Liver (tissue), 9 donors: ENCODE measurements around the gene CFAP73. TPM values are rescaled to one million over a fixed set of nuclear protein-coding genes. Genes with fewer than 3 reads are reported as not detected.

Experiments
- DNase-seq: peaks from one replicate; pipeline ENCODE4 v3.0.0-alpha.2; 2017; ENCODE audit warnings: low spot score
- H3K27ac ChIP-seq, 2 donors: one replicate each; pipeline ENCODE4 v1.7.0; 2013; ENCODE audit warnings: inconsistent platforms in 2 of 2, low read length in 2 of 2, control low read depth in 1 of 2, low read depth in 1 of 2, mild to moderate bottlenecking in 1 of 2
- H3K27me3 ChIP-seq, 4 donors: one replicate each; pipeline versions ENCODE4 v1.6.1 to v1.7.0; 2013; ENCODE audit warnings: low read length in 3 of 4, inconsistent platforms in 1 of 4, mild to moderate bottlenecking in 1 of 4, moderate library complexity in 1 of 4; ENCODE audit not compliant: control insufficient read depth in 4 of 4, insufficient read depth in 4 of 4
- H3K36me3 ChIP-seq, 4 donors: one replicate each; pipeline versions ENCODE4 v1.6.1 to v1.7.0; 2013; ENCODE audit warnings: low read length in 3 of 4, mild to moderate bottlenecking in 3 of 4, low read depth in 1 of 4, moderate library complexity in 1 of 4; ENCODE audit not compliant: control insufficient read depth in 4 of 4, insufficient read depth in 3 of 4
- H3K4me1 ChIP-seq, 4 donors: one replicate each; pipeline versions ENCODE4 v1.6.1 to v1.7.0; 2013; ENCODE audit warnings: low read length in 3 of 4, mild to moderate bottlenecking in 3 of 4, moderate library complexity in 1 of 4; ENCODE audit not compliant: control insufficient read depth in 4 of 4, insufficient read depth in 4 of 4
- H3K4me3 ChIP-seq, 3 donors: one replicate each; pipeline versions ENCODE4 v1.6.1 to v1.7.0; 2013; ENCODE audit warnings: low read length in 3 of 3, control low read depth in 1 of 3, low read depth in 1 of 3, mild to moderate bottlenecking in 1 of 3
- H3K9ac ChIP-seq, 2 donors: one replicate each; pipeline ENCODE4 v1.7.0; 2013; ENCODE audit warnings: low read length in 2 of 2, mild to moderate bottlenecking in 2 of 2, moderate library complexity in 2 of 2, control low read depth in 1 of 2, low read depth in 1 of 2
- H3K9me3 ChIP-seq, 4 donors: one replicate each; pipeline versions ENCODE4 v1.6.1 to v1.7.0; 2013; ENCODE audit warnings: low read length in 3 of 4; ENCODE audit not compliant: control insufficient read depth in 4 of 4
- EGR1 ChIP-seq, 2 donors: IDR thresholded peaks; 2 replicates each; pipeline ENCODE4 v1.6.1; 2016 to 2018; ENCODE audit warnings: antibody characterized with exemption in 2 of 2, low read depth in 2 of 2
- FOXA1 ChIP-seq: IDR thresholded peaks from 2 replicates; pipeline ENCODE4 v1.6.1; 2016; ENCODE audit warnings: antibody characterized with exemption
- FOXA2 ChIP-seq: IDR thresholded peaks from 2 replicates; pipeline ENCODE4 v1.6.1; 2016; ENCODE audit warnings: antibody characterized with exemption
- HNF4A ChIP-seq, 2 donors: conservative IDR thresholded peaks; 2 replicates each; pipeline ENCODE4 v1.6.1; 2016; ENCODE audit warnings: antibody characterized with exemption in 2 of 2, mild to moderate bottlenecking in 2 of 2
- JUND ChIP-seq, 2 donors: IDR thresholded peaks; 2 replicates each; pipeline ENCODE4 v1.6.1; 2016; ENCODE audit warnings: antibody characterized with exemption in 2 of 2
- NR2F2 ChIP-seq: IDR thresholded peaks from 2 replicates; pipeline ENCODE4 v1.6.1; 2016; ENCODE audit warnings: antibody characterized with exemption
- RAD21 ChIP-seq, 2 donors: IDR thresholded peaks; 2 replicates each; pipeline ENCODE4 v1.6.1; 2016; ENCODE audit warnings: antibody characterized with exemption in 2 of 2, mild to moderate bottlenecking in 2 of 2
- SP1 ChIP-seq: IDR thresholded peaks from 2 replicates; pipeline ENCODE4 v1.6.1; 2018; ENCODE audit warnings: antibody characterized with exemption, mild to moderate bottlenecking
- TAF1 ChIP-seq: conservative IDR thresholded peaks from 2 replicates; pipeline ENCODE4 v1.6.1; 2016; ENCODE audit warnings: antibody characterized with exemption, mild to moderate bottlenecking
- YY1 ChIP-seq: IDR thresholded peaks from 2 replicates; pipeline ENCODE4 v1.6.1; 2016; ENCODE audit warnings: antibody characterized with exemption, mild to moderate bottlenecking
- WGBS: extraction: QIAGEN DNeasy Blood & Tissue Kit; methylation state at CpG from one replicate; pipeline ENCODE4 v1.1.7; 2013; 5-methylcytosine and 5-hydroxymethylcytosine counted together
- polyA plus RNA-seq, 2 donors: library from polyadenylated mRNA; stranded (reverse) in 1 of 2; unstranded in 1 of 2; fragments of 200-250 nt in 1 of 2; fragments of >200 nt in 1 of 2; fragmentation: Nextera tagmentation in 1 of 2; extraction: Ambion mirVana in 1 of 2; gene quantifications; one replicate each; pipeline versions ENCODE4 v1.2.1 to v1.2.3, GENCODE V29; 2013 to 2015
- total RNA-seq, 2 donors: library from RNA; depleted of rRNA; stranded (reverse); fragments of >200 nt; gene quantifications; one replicate each; pipeline ENCODE4 v1.2.3, GENCODE V29; 2014
- TF ChIP-seq, protein P1 (sequence below): fragments of 150-350 bp; IDR thresholded peaks from 2 replicates; pipeline ENCODE4 v1.5.1; 2017; ENCODE audit warnings: improper control_type of control experiment, low read depth, low read length; ENCODE audit not compliant: missing input control
- TF ChIP-seq, protein P2 (sequence below): IDR thresholded peaks from 2 replicates; pipeline ENCODE4 v1.6.1; 2016; ENCODE audit warnings: antibody characterized with exemption
- TF ChIP-seq, protein P3 (sequence below): IDR thresholded peaks from 2 replicates; pipeline ENCODE4 v1.6.1; 2016; ENCODE audit warnings: antibody characterized with exemption
- TF ChIP-seq, protein P4 (sequence below): IDR thresholded peaks from 2 replicates; pipeline ENCODE4 v1.6.1; 2016; ENCODE audit warnings: antibody characterized with exemption
- donor health status: healthy.
- donor health status: healthy.
- donor health status: healthy.
- donor health status: healthy.
- donor health status: healthy.

Gene CFAP73
- total and polyA plus RNA-seq, 4 donors = 0.18 to 0.19 TPM; not detected in 2

DNA sequence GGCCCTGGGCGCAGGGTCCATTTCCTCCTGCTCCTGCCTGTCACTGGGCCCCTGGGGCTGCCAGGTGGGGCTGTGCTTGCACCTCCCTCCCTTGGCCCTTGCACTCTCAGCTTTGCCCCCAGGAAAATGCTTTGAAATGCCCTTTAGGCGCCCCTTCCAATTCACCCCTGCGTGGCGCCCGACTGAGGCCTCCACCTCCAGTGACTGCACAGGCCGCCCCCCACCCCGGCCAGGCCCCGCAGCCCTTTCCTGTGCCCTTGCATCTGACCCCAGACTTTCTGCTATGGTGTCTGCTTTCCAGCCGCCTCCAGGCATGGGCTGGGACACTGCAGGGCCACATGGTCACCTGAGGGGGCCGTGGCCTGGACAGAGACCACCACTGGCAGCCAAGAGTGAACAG lies 18.3 kb downstream of the CFAP73 start (continued):
- TF ChIP-seq, protein P1, sequence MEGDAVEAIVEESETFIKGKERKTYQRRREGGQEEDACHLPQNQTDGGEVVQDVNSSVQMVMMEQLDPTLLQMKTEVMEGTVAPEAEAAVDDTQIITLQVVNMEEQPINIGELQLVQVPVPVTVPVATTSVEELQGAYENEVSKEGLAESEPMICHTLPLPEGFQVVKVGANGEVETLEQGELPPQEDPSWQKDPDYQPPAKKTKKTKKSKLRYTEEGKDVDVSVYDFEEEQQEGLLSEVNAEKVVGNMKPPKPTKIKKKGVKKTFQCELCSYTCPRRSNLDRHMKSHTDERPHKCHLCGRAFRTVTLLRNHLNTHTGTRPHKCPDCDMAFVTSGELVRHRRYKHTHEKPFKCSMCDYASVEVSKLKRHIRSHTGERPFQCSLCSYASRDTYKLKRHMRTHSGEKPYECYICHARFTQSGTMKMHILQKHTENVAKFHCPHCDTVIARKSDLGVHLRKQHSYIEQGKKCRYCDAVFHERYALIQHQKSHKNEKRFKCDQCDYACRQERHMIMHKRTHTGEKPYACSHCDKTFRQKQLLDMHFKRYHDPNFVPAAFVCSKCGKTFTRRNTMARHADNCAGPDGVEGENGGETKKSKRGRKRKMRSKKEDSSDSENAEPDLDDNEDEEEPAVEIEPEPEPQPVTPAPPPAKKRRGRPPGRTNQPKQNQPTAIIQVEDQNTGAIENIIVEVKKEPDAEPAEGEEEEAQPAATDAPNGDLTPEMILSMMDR = no peak
- TF ChIP-seq EGR1 (IDR thresholded peaks at IDR 0.05; ENCODE audit: low read depth in 2 of 2) (no peak), YY1 (no peak), RAD21 (IDR thresholded peaks at IDR 0.05) (no peak), FOXA1 (no peak), NR2F2 (no peak), JUND (IDR thresholded peaks at IDR 0.05) (no peak), HNF4A (conservative IDR thresholded peaks at IDR 0.05) (no peak)

DNA sequence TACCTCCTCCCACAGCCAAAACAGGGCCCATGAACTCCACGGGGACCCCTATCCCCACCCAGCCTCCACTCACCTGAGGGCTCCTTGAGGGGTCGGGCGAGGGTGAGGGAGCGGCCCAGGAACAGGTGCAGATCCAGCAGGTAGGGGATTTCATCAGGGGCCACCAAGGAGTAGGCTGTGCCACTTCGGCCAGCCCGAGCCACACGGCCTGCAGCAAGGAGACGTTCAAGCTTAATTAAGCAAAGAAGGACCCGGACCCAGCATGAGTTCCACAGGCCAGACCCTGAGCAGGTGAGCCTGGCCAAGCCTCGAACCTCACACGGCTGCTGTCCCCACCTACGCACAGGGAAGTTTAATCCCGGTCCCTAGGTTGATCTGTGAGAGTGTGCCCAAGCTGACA lies 20.2 kb downstream of the CFAP73 start:
- H3K9me3 ChIP-seq = no peaks in the 10 kb centered on the region
- no peak overlapping the region for H3K27ac ChIP-seq
- H3K36me3 ChIP-seq = peaks cover 28 to 76% (median 49%) of the 10 kb centered on the region in 4 donors
- no peak for DNase-seq
- no peak overlapping the region for H3K9ac ChIP-seq
- WGBS = 97% methylated on average over 13 of the region's 13 CpGs
- H3K27me3 ChIP-seq = no peaks in the 10 kb centered on the region
- H3K4me3 ChIP-seq = no peak overlapping the region
- no peaks in the 10 kb centered on the region for H3K4me1 ChIP-seq
- TF ChIP-seq EGR1 (IDR thresholded peaks at IDR 0.05; ENCODE audit: low read depth in 2 of 2) = no peak
- TF ChIP-seq, protein P2, sequence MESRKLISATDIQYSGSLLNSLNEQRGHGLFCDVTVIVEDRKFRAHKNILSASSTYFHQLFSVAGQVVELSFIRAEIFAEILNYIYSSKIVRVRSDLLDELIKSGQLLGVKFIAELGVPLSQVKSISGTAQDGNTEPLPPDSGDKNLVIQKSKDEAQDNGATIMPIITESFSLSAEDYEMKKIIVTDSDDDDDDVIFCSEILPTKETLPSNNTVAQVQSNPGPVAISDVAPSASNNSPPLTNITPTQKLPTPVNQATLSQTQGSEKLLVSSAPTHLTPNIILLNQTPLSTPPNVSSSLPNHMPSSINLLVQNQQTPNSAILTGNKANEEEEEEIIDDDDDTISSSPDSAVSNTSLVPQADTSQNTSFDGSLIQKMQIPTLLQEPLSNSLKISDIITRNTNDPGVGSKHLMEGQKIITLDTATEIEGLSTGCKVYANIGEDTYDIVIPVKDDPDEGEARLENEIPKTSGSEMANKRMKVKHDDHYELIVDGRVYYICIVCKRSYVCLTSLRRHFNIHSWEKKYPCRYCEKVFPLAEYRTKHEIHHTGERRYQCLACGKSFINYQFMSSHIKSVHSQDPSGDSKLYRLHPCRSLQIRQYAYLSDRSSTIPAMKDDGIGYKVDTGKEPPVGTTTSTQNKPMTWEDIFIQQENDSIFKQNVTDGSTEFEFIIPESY = no peak
- no peak for TF ChIP-seq JUND (IDR thresholded peaks at IDR 0.05)
- TF ChIP-seq FOXA2 = no peak

DNA sequence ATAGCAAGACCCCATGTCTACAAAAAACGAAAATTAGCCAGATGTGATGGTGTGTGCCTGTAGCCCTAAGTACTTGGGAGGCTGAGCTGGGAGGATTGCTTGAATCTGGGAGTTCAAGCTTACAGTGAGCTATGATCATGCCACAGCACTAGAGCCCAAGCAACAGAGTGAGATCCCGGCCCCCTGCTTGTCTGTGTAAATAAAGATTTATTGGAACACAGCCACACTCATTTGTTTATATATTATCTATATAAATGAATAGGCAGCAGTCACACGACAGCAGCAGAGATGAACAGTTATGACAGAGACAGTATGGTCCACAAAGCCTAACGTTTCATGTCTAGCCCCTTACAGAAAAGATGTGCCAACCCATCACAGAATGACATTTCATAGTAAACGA lies 20.9 kb downstream of the CFAP73 start:
- Histone ChIP-seq H3K9ac (no peak overlapping the region), H3K27me3 (no peaks in the 10 kb centered on the region), H3K9me3 (no peaks in the 10 kb centered on the region), H3K27ac (no peak overlapping the region), H3K4me3 (no peak overlapping the region), H3K36me3 (peaks cover 28 to 71% (median 48%) of the 10 kb centered on the region in 4 donors), H3K4me1 (no peaks in the 10 kb centered on the region)
- TF ChIP-seq, protein P2 = no peak
- TF ChIP-seq RAD21 (IDR thresholded peaks at IDR 0.05) (no peak), SP1 (no peak), TAF1 (no peak), NR2F2 (no peak), FOXA1 (no peak)
- TF ChIP-seq, protein P3, sequence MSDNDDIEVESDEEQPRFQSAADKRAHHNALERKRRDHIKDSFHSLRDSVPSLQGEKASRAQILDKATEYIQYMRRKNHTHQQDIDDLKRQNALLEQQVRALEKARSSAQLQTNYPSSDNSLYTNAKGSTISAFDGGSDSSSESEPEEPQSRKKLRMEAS = no peak
- TF ChIP-seq, protein P1 = no peak
- TF ChIP-seq, protein P4, sequence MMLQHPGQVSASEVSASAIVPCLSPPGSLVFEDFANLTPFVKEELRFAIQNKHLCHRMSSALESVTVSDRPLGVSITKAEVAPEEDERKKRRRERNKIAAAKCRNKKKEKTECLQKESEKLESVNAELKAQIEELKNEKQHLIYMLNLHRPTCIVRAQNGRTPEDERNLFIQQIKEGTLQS = no peak
- 95% methylated on average over 5 of the region's 5 CpGs for WGBS
- DNase-seq = no peak
